ENCODE data around the gene LIM2. TPM values are rescaled to one million over a fixed set of nuclear protein-coding genes. Genes with fewer than 3 reads are reported as not detected.

The LIM2 gene
- total and polyA plus RNA-seq, 4 donors = not detected

- Histone ChIP-seq H3K9me3 (ENCODE audit: control insufficient read depth in 4 of 4, insufficient read depth in 3 of 4, low read length in 3 of 4) (no peaks in the 10 kb centered on the region), H3K36me3 (ENCODE audit: control insufficient read depth in 4 of 4, insufficient read depth in 4 of 4, low read length in 4 of 4) (no peaks in the 10 kb centered on the region), H3K9ac (ENCODE audit: insufficient read depth in 1 of 2, low read length in 2 of 2) (no peak overlapping the region), H3K4me3 (no peak overlapping the region), H3K4me1 (ENCODE audit: control insufficient read depth in 5 of 5, insufficient read depth in 5 of 5, low read length in 5 of 5) (peaks cover 0 to 10% (median 2%) of the 10 kb centered on the region in 5 donors), H3K27ac (ENCODE audit: low read depth in 1 of 2, low read length in 1 of 2) (no peak overlapping the region), H3K27me3 (ENCODE audit: control insufficient read depth in 3 of 3, insufficient read depth in 3 of 3, low read length in 2 of 3) (no peaks in the 10 kb centered on the region)
- DNase-seq = no peak
- 91 to 92% methylated on average over 13 of the region's 13 CpGs for WGBS, 2 donors
- TF ChIP-seq CTCF (IDR thresholded peaks at IDR 0.05; ENCODE audit: control extremely low read depth, extremely low read depth) = no peak
- no peak for ATAC-seq (ENCODE audit: insufficient read depth, low FRiP score)
Measured at GRCh38 chr19:51361239-51361638, 26.5 kb downstream of the LIM2 start.

GRCh38 chr19:51359294-51359693 lies 28.5 kb downstream of the LIM2 start:
- Histone ChIP-seq H3K27me3 (ENCODE audit: control insufficient read depth in 3 of 3, insufficient read depth in 3 of 3, low read length in 2 of 3) (no peaks in the 10 kb centered on the region), H3K27ac (ENCODE audit: low read depth in 1 of 2, low read length in 1 of 2) (no peak overlapping the region), H3K4me3 (no peak overlapping the region), H3K9me3 (ENCODE audit: control insufficient read depth in 4 of 4, insufficient read depth in 3 of 4, low read length in 3 of 4) (no peaks in the 10 kb centered on the region), H3K9ac (ENCODE audit: insufficient read depth in 1 of 2, low read length in 2 of 2) (no peak overlapping the region), H3K36me3 (ENCODE audit: control insufficient read depth in 4 of 4, insufficient read depth in 4 of 4, low read length in 4 of 4) (no peaks in the 10 kb centered on the region), H3K4me1 (ENCODE audit: control insufficient read depth in 5 of 5, insufficient read depth in 5 of 5, low read length in 5 of 5) (peaks cover 0 to 4% (median 0%) of the 10 kb centered on the region in 5 donors)
- no peak for TF ChIP-seq CTCF (IDR thresholded peaks at IDR 0.05; ENCODE audit: control extremely low read depth, extremely low read depth)
- 94 to 97% methylated on average over 4 of the region's 4 CpGs for WGBS, 2 donors
- ATAC-seq (ENCODE audit: insufficient read depth, low FRiP score) = no peak
- DNase-seq = no peak

DNA sequence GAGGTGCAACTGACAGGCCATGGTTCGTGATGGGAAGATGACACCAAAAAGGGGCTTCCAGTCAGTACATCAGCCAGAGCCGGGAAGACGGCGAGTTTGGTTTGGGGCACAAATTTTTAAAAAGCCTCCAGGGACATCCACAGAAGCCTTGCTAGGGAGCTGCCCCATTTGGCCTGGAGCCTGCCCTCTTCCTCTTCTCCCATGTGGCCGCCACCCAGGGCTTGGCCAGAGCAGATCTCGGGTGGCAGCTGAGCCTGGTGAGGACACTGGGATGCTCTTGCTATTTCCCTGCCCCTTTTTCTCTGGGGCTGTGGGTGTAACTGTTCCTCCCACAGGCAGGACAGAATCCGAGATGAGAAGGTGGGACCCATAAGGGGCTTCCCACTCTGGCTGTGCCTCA lies 29.8 kb downstream of the LIM2 start:
- 90 to 91% methylated on average over 7 of the region's 7 CpGs for WGBS, 2 donors
- TF ChIP-seq CTCF (IDR thresholded peaks at IDR 0.05; ENCODE audit: control extremely low read depth, extremely low read depth) = no peak

DNA sequence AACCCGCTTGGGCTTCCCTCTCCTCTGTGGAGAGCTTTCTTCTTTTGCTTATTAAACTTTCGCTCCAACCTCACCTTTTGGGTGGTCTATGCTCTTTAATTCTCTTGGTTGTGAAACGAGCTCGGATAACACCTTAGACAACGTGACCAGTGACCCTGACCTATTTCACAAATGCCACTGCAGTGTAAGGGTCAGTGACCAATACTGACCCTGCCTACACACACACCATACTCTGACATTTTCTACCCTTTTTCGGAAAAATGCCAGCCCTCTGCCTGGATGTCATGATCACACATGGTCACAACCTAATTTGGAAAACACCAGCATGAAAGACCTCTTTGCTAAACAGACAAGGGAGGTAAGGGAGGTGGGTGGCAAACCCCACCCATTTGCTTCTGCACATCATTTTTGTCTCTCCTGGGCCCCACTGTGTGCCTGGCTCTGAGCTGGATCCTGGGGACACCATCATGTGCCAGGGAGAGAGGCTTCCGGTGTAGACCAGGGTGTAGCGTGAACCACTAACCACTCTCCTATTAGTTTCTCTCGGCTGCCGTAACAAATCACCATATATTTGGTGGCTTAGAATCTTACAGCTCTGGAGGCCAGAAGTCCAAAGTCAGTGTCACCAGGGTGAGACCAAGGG lies 31.5 kb downstream of the LIM2 start:
- 97 to 98% methylated on average over 10 of the region's 10 CpGs for WGBS, 2 donors
- Histone ChIP-seq H3K27me3 (ENCODE audit: control insufficient read depth in 3 of 3, insufficient read depth in 3 of 3, low read length in 2 of 3) (no peaks in the 10 kb centered on the region), H3K9ac (ENCODE audit: insufficient read depth in 1 of 2, low read length in 2 of 2) (no peak overlapping the region), H3K4me3 (no peak overlapping the region), H3K36me3 (ENCODE audit: control insufficient read depth in 4 of 4, insufficient read depth in 4 of 4, low read length in 4 of 4) (peaks cover 0 to 14% (median 7%) of the 10 kb centered on the region in 4 donors), H3K4me1 (ENCODE audit: control insufficient read depth in 5 of 5, insufficient read depth in 5 of 5, low read length in 5 of 5) (peaks cover 0 to 6% (median 0%) of the 10 kb centered on the region in 5 donors), H3K27ac (ENCODE audit: low read depth in 1 of 2, low read length in 1 of 2) (no peak overlapping the region), H3K9me3 (ENCODE audit: control insufficient read depth in 4 of 4, insufficient read depth in 3 of 4, low read length in 3 of 4) (no peaks in the 10 kb centered on the region)
- DNase-seq (no peak), ATAC-seq (ENCODE audit: insufficient read depth, low FRiP score) (no peak)
- no peak for TF ChIP-seq CTCF (IDR thresholded peaks at IDR 0.05; ENCODE audit: control extremely low read depth, extremely low read depth)

More for the DNA sequence above, 29.8 kb downstream of the LIM2 start:
- DNase-seq = no peak
- no peaks in the 10 kb centered on the region for H3K9me3 ChIP-seq (ENCODE audit: control insufficient read depth in 4 of 4, insufficient read depth in 3 of 4, low read length in 3 of 4)
- H3K4me3 ChIP-seq = no peak overlapping the region
- H3K4me1 ChIP-seq (ENCODE audit: control insufficient read depth in 5 of 5, insufficient read depth in 5 of 5, low read length in 5 of 5) = peaks cover 0 to 6% (median 0%) of the 10 kb centered on the region in 5 donors
- H3K27ac ChIP-seq (ENCODE audit: low read depth in 1 of 2, low read length in 1 of 2) = no peak overlapping the region
- peaks cover 0 to 2% (median 0%) of the 10 kb centered on the region in 4 donors for H3K36me3 ChIP-seq (ENCODE audit: control insufficient read depth in 4 of 4, insufficient read depth in 4 of 4, low read length in 4 of 4)
- no peaks in the 10 kb centered on the region for H3K27me3 ChIP-seq (ENCODE audit: control insufficient read depth in 3 of 3, insufficient read depth in 3 of 3, low read length in 2 of 3)
- no peak for ATAC-seq (ENCODE audit: insufficient read depth, low FRiP score)
- no peak overlapping the region for H3K9ac ChIP-seq (ENCODE audit: insufficient read depth in 1 of 2, low read length in 2 of 2)

All from lung (tissue), 12 donors.